NCI-H1105 (cell line): ENCODE measurements around the gene CDCP1.
"Not testable (repeated sequence)": the region's sequence is repeated elsewhere in the genome, so short reads cannot be mapped to it uniquely, and the experiment has no call there.

ENCODE experiments used
- DNase-seq: peaks from one replicate; lab custom pipeline; 2025; lab: John Stamatoyannopoulos, UW

Gene CDCP1

GRCh38 chr3:45084820-45085816 lies 61.1 kb downstream of the CDCP1 start:
- no peak for DNase-seq

GRCh38 chr3:45084361-45084760 lies 61.8 kb downstream of the CDCP1 start:
- DNase-seq: no peak

- DNase-seq: no peak
Observed at GRCh38 chr3:45083023-45083422, 63.2 kb downstream of the CDCP1 start.

- no peak for DNase-seq
Observed at GRCh38 chr3:45082142-45082538, 64.0 kb downstream of the CDCP1 start.

- DNase-seq: no peak
Observed at GRCh38 chr3:45081506-45082141, 64.6 kb downstream of the CDCP1 start.

GRCh38 chr3:45080824-45081223 lies 65.4 kb downstream of the CDCP1 start:
- no peak for DNase-seq

DNA sequence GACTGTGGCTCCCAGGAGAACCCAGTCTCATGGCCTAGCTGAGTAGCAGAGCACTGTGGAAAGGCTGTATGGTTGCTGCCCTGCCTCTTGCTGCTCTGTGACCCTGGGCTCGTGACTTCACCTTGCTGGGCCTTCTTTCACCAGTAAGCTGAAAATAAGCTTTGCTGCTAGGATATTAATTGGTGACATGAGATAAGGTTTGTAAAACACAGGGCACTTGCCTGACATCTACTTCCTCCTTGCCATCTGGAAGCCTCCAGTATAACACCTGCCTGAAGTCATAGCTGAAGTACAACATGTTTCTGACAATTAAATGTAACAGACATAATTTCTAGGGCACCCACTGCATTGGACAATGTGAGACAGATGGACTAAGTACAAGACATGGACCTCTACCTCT lies 66.5 kb downstream of the CDCP1 start:
- DNase-seq: no peak

DNA sequence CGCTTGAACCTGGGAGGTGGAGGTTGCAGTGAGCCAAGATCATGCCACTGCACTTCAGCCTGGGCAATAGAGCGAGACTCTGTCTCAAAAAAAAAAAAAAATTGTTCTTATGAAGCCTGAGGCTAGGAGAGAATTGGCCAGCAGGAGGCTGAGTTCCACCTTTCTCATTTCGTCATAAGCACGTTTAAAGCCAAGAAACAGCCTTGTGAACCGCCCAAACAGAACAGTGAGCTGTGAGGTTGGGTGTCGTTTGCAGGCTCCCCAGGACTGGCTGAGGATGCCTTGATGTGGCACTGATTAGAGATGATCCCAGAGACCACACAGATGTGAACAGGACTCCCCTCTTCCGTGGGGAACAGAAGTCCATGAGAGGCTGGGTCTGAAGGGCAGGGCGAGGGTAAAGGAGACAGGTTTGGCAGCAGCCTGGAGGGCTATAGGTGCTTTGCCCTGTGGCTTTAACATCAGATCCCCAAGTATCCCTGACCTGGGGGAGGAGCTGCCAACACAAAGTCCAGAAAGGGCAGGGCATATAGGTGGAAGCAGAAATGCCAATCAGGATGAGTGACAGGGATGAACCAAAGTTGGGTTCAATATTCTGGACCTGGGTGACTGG lies 67.2 kb downstream of the CDCP1 start:
- DNase-seq: no peak

DNA sequence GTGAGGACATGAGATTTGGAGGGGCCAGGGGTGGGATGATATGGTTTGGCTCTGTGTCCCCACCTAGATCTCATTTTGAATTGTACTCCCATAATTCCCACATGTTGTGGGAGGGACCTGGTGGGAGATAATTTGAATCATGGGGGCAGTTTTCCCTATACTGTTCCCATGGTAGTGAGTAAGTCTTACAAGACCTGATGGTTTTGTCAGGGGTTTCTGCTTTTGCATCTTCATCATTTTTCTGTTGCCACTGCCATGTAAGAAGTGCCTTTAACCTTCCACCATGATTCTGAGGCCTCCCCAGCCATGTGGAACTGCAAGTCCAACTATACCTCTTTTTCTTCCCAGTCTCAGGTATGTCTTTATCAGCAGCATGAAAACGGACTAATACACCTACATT lies 67.9 kb downstream of the CDCP1 start:
- DNase-seq: not testable (repeated sequence)

- no peak for DNase-seq
Observed at GRCh38 chr3:45075821-45076625, 70.2 kb downstream of the CDCP1 start.

GRCh38 chr3:45071075-45071474 lies 75.1 kb downstream of the CDCP1 start:
- DNase-seq: no peak

DNA sequence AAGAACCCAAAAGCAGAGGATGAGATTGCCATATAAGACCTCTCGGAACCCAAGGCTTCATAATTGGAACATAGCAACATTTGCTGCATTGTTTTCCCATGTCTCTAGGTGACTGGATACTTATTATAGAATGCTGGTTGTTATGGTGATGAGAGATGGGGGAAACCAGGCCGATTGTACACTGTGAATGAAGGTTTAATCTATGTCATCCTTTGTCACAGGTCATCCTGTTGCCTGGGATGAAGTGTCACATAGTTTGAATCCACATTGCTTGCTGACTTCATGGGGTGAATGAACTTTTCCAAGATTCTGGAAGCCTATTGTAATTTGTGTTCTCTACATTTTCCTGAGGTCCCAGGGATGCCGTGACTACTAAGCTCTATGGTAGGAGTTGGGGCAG lies 78.2 kb downstream of the CDCP1 start:
- no peak for DNase-seq

DNA sequence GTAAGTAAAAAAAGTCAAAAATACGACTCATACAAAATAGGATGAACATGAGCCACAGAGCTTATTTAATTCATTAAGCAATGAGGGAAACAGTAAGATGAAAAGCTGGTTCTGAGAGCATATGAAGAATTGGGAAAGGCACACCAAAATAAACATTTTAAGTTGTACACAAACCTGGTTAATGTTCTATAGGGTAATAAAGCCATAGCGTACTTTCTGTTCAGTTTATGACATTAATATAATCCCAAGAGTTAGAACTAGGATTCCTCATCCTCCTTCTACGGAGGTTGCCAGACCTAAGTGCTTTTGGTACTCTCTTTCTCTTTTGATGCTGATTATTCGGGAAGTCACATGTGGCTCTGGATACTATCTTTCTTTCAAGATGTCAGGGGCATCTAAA lies 78.7 kb downstream of the CDCP1 start:
- DNase-seq: no peak

DNA sequence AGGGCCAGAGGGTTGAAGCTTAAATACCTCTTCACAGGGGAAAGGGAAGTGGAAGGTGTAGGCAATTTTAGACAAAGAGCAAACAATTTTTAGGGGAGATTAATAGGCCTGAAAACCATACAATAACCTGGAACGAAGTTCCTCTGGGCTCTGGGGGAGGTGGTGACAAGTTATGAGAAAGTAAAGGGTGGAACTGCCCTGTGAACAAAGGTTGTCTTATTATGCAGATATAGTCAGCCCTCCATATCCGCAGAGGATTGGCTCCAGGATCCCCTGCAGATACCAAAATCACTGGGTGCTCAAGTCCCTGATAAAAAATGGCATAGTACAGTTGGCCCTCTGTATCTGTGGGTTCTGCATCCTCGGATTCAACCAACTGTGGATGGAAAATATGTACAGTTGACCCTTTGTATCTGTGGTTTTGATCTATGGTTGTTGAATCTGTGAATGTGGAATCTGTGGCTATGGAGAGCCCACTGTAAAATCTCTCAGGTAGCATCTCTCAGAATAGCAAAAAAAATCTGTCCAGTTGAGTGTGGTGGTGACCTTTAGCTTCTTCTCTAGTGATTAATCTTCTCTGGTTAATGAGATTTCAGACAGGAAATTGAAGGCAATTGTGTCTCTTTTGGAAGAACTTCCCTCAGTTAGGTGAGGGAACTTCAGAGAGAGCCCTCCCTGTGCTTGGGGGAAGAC lies 79.9 kb downstream of the CDCP1 start:
- DNase-seq: no peak

DNA sequence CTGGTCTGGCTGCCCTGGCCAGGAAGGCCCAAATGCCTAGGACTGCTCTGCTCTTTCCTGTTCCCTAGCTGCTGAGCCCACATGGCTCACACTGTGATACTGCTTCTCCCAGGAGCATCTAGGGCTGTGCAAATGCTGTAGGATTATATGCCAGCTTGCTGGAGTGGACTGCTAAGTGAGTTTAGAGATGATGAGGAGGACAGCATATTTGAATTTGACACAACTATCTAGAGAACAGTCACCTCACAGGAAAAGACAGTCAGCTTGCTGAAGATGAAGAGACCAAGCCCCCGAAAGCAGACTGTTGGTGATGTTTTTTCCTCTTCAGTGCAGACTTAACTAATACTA lies 80.8 kb downstream of the CDCP1 start:
- no peak for DNase-seq

- DNase-seq: no peak
Observed at GRCh38 chr3:45064512-45065372, 81.4 kb downstream of the CDCP1 start.

GRCh38 chr3:45062697-45063070 lies 83.5 kb downstream of the CDCP1 start:
- no peak for DNase-seq

DNA sequence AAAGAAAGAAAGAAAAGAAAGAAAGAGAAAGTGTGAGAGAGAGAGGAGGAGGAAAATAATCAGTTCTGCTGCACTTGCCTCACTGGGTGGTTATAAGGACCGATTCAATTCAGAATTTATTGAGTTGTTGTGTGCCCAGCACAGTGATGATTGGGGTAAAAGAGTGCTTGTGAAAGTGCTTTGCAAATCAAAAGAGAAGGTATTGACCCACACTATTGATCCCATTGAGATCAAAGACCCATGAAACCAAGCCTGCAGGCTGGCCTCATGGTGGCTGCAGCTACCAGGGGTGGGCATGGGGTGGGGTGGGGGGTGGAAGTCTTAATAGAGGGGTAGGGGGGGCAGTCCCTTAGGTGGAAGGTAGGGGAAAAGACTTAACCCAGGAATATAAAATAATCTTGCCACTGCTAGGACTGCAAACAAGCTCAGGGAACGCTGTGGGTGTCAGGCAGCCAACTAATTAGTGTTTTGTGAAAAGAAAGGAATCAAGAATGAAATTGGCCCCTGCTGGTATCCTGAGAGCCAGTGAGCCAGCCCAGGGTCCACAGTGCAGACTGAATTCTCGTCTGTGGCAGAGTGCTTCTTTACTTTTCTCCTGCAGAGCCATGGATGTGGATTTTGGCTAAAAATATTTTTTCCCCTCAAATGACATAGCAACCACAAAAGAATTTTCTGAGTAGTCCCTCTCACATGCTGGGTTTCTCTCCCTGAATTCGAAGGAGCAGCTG lies 85.8 kb downstream of the CDCP1 start:
- no peak for DNase-seq

DNA sequence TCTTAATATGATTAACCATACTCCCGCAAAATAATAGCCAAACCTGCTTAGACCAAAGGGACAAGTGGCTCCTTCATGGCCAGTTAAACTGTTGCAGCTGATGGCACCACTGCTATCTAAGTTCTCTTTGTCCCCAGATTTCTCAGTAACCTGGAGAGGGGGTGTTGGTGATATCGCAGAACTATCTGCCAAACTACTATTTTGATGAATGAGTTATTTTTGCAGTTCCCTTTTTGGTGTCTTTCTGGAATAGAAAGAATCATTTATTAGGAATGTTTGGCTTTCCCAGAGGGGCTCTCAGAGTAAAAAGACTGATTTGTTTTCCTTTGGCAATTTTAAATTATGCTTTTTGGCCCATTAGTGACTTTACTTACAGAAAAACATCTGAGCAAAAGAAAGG lies 87.0 kb downstream of the CDCP1 start:
- no peak for DNase-seq

- no peak for DNase-seq
Observed at GRCh38 chr3:45057557-45057956, 88.6 kb downstream of the CDCP1 start.
